K562 (cell line): ENCODE data around the gene INTS1. TPM values are rescaled to one million over a fixed set of nuclear protein-coding genes. Genes with fewer than 3 reads are reported as not detected.

Experiments
- ATAC-seq: fragments of 200-7000 bp; cut with Tn5 transposase; 3 replicates; pipeline ENCODE4 v1.9.1; 2020; ENCODE audit warnings: moderate library complexity
- BruUV-seq: library from RNA; stranded (reverse); fragments of 400-500 nt; replicated peaks from 2 replicates; lab custom pipeline; 2021; lab: Mats Ljungman, UMichigan
- CTCF ChIA-PET: fragments of 300-600 bp; formaldehyde crosslinking; extraction: SDS; loops from one replicate; lab custom pipeline; 2021; ENCODE audit warnings: low intra/inter-chr PET ratio; lab: Yijun Ruan, JAX
- POLR2A ChIA-PET: fragments of 300-600, 350-650 bp; sonication (Branson Sonifier 250); formaldehyde crosslinking; extraction: SDS; loops from one replicate; lab custom pipeline; 2021; ENCODE audit warnings: antibody characterized with exemption, inconsistent platforms; lab: Yijun Ruan, JAX
- DNase-seq, 4 experiments: peaks; one replicate each; pipeline versions ENCODE4 v3.0.0 to v3.0.0-alpha.2; 2011 to 2018; ENCODE audit warnings: low spot score in 3 of 4, mixed read lengths in 3 of 4; ENCODE audit errors: extremely low read depth in 1 of 4
- FAIRE-seq: peaks from 2 replicates; lab custom pipeline; 2011; peaks lifted over from hg19 to GRCh38; lab: Jason Lieb, UNC
- H2AFZ ChIP-seq: 2 replicates; pipeline ENCODE4 v1.6.0; 2011; ENCODE audit warnings: low read depth, low read length, control low read depth, inconsistent platforms
- H3K27ac ChIP-seq: fragments of 200-600 bp; 3 replicates; pipeline ENCODE4 v1.8.0; 2011; ENCODE audit warnings: low read depth, mild to moderate bottlenecking, control low read depth, inconsistent platforms, low read length, moderate library complexity, mixed read lengths; ENCODE audit errors: extremely low read depth
- H3K27me3 ChIP-seq, 2 experiments: fragments of 300-600 bp in 1 of 2; 2 replicates in 1 of 2; 3 replicates in 1 of 2; pipeline versions ENCODE4 v1.6.0 to v1.8.0; 2011; ENCODE audit warnings: inconsistent platforms in 2 of 2, low read length in 2 of 2, mild to moderate bottlenecking in 1 of 2, mixed read lengths in 1 of 2, moderate library complexity in 1 of 2; ENCODE audit not compliant: control insufficient read depth in 2 of 2, insufficient read depth in 2 of 2
- H3K36me3 ChIP-seq: fragments of 300-600 bp; 3 replicates; pipeline ENCODE4 v1.8.0; 2011; ENCODE audit warnings: mild to moderate bottlenecking, low read length, inconsistent platforms; ENCODE audit not compliant: control insufficient read depth, insufficient read depth
- H3K4me1 ChIP-seq, 2 experiments: fragments of 200-600 bp in 1 of 2; replicated peaks in 1 of 2; 2 replicates in 1 of 2; 3 replicates in 1 of 2; pipeline versions ENCODE4 v1.5.1 to v1.8.0; 2011; ENCODE audit warnings: inconsistent platforms in 2 of 2, low read length in 2 of 2, mild to moderate bottlenecking in 1 of 2, mixed read lengths in 1 of 2, moderate library complexity in 1 of 2; ENCODE audit not compliant: control insufficient read depth in 2 of 2, insufficient read depth in 2 of 2
- H3K4me2 ChIP-seq: 2 replicates; pipeline ENCODE4 v1.6.1; 2011; ENCODE audit warnings: low read length, control low read depth, inconsistent platforms, mixed read lengths; ENCODE audit not compliant: insufficient read depth
- H3K4me3 ChIP-seq: fragments of 200-600 bp; sonication (generic), shearing (Covaris generic); 2 replicates; pipeline ENCODE4 v1.5.1; 2016; ENCODE audit warnings: control low read depth, inconsistent platforms
- H3K79me2 ChIP-seq: fragments of 200-600 bp; 3 replicates; pipeline ENCODE4 v1.8.0; 2011; ENCODE audit warnings: low read length, inconsistent platforms; ENCODE audit not compliant: control insufficient read depth, insufficient read depth
- H3K9ac ChIP-seq, 2 experiments: 2 replicates each; pipeline versions ENCODE4 v1.6.0 to v1.6.1; 2011; ENCODE audit warnings: low read depth in 2 of 2, low read length in 2 of 2, control low read depth in 1 of 2, inconsistent platforms in 1 of 2, mild to moderate bottlenecking in 1 of 2, mixed read lengths in 1 of 2; ENCODE audit not compliant: insufficient read depth in 1 of 2
- H3K9me1 ChIP-seq: one replicate; pipeline ENCODE4 v1.6.0; 2011; ENCODE audit warnings: inconsistent platforms, mild to moderate bottlenecking, low read length, moderate library complexity; ENCODE audit not compliant: control insufficient read depth, insufficient read depth
- H3K9me3 ChIP-seq: replicated peaks from 2 replicates; pipeline ENCODE4 v1.5.1; 2011; ENCODE audit warnings: low read depth, low read length, inconsistent platforms; ENCODE audit not compliant: control insufficient read depth, insufficient read depth
- H4K20me1 ChIP-seq: replicated peaks from 2 replicates; pipeline ENCODE4 v1.6.1; 2011; ENCODE audit warnings: low read length, inconsistent platforms, mixed read lengths; ENCODE audit not compliant: control insufficient read depth, insufficient read depth
- L3MBTL2 ChIP-seq: fragments of 450-650 bp; IDR thresholded peaks from 2 replicates; pipeline ENCODE4 v1.6.1; 2016; ENCODE audit warnings: mild to moderate bottlenecking, moderate library complexity
- PCBP1 ChIP-seq: fragments of 200-400 bp; formaldehyde crosslinking; IDR thresholded peaks from 2 replicates; pipeline ENCODE4 v1.6.1; 2018; ENCODE audit warnings: mild to moderate bottlenecking, low read depth, low read length; ENCODE audit not compliant: poor library complexity, severe bottlenecking
- PCBP2 ChIP-seq: fragments of 200-400 bp; formaldehyde crosslinking; IDR thresholded peaks from 2 replicates; pipeline ENCODE4 v1.6.1; 2018; ENCODE audit warnings: low read length, low read depth, mild to moderate bottlenecking, moderate library complexity; ENCODE audit not compliant: poor library complexity, severe bottlenecking
- POLR2G ChIP-seq: fragments of 200-400 bp; formaldehyde crosslinking; IDR thresholded peaks from 2 replicates; pipeline ENCODE4 v1.6.1; 2017; ENCODE audit warnings: low read depth, mild to moderate bottlenecking, antibody characterized with exemption, low read length, moderate library complexity
- ZNF121 ChIP-seq: sonication (generic); formaldehyde crosslinking; conservative IDR thresholded peaks from 2 replicates; pipeline ENCODE4 v1.8.0; 2022; ENCODE audit warnings: missing genetic modification reagents
- WGBS: fragments of 100-300 bp; shearing (Covaris generic); methylation state at CpG from one replicate; pipeline ENCODE4 v1.1.6; 2016; ENCODE audit warnings: low coverage, mixed read lengths; ENCODE audit not compliant: insufficient coverage; ENCODE audit errors: missing lambda C conversion rate; 5-methylcytosine and 5-hydroxymethylcytosine counted together
- in situ Hi-C: fragments of 300-500 bp; cut with MboI; formaldehyde crosslinking; loops from 4 replicates; pipeline ENCODE4 v1.15.0; 2018; ENCODE audit warnings: inconsistent platforms, mixed read lengths
- intact Hi-C: fragments of 100-400 bp; cut with micrococcal nuclease; formaldehyde crosslinking; loops from 2 replicates; pipeline ENCODE4 v1.14.2; 2022
- polyA plus RNA-seq, 8 experiments: library from polyadenylated mRNA; depleted of rRNA in 4 of 8; stranded (reverse) in 5 of 8; unstranded in 3 of 8; fragments of >200 nt; fragmentation: Nextera tagmentation in 2 of 8; fragmentation: Illumina TruSeq in 1 of 8; extraction: Ambion mirVana in 2 of 8; extraction: Trizol in 1 of 8; gene quantifications; 2 replicates each; pipeline versions ENCODE4 v1.2.1 to v1.2.3, GENCODE V29; 2011 to 2014; ENCODE audit warnings: inconsistent platforms in 1 of 8, missing spikeins in 1 of 8
- total RNA-seq, 7 experiments: library from RNA; depleted of rRNA in 6 of 7; stranded (reverse); fragments of >200 nt in 6 of 7; fragmentation: Illumina TruSeq in 2 of 7; extraction: Trizol in 2 of 7; gene quantifications; 2 replicates each; pipeline versions ENCODE4 v1.2.1 to v1.2.3, GENCODE V29; 2011 to 2021; ENCODE audit warnings: low replicate concordance in 1 of 7
- TF ChIP-seq, protein P1 (sequence below): fragments of 250-450 bp; sonication (Bioruptor Pico); IDR thresholded peaks from 2 replicates; pipeline ENCODE4 v1.5.0; 2021; ENCODE audit warnings: mild to moderate bottlenecking, borderline replicate concordance

Gene INTS1
- total and polyA plus RNA-seq, 9 of the 15 experiments (the other 6 are each of a cell fraction or from before 2014, with no cell fraction given): 0.34 to 119 (median 18.5) TPM

DNA sequence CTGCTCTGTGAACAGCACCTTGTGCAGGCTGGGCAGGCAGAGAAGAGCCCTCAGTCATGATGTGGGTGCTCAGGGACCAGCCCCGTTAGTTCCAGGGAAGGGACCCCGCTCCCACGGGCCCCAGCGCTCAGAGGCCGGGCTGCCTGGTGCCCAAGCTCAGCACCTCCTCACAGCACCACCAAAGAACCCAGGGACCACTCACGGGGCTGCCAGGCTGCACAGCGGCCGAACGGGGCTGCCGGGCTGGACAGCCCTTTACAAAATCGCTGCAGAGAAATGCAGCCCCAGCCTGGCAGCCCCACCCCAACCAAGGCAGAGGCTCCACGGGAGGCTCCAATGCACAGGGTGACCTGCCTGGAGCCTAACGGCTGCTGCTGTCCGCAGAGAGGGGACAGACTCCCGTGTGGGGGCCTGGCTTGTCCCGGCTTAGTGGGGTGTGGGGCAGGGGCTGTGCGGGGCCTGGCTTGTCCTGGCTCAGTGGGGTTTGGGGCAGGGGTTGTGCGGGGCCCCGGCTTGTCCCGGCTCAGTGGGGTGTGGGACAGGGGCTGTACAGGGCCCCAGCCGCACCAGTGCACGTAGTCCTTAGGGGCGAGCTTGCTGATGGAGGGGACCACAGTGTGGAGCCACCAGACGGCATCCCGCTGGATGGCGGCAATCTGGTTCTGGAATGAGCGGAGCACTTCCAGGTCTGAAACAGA lies 9.2 kb downstream of the INTS1 start:
- H3K9me1 ChIP-seq: no peaks in the 10 kb centered on the region
- no peak for DNase-seq
- no peak overlapping the region for H3K4me3 ChIP-seq
- ChIA-PET POLR2A (interaction anchor here (1.1 kb wide), 1 partner anchor 20 kb away, joined by 3 read pairs; no protein-coding TSS in a partner anchor), CTCF (no interaction called here)
- TF ChIP-seq, protein P1, sequence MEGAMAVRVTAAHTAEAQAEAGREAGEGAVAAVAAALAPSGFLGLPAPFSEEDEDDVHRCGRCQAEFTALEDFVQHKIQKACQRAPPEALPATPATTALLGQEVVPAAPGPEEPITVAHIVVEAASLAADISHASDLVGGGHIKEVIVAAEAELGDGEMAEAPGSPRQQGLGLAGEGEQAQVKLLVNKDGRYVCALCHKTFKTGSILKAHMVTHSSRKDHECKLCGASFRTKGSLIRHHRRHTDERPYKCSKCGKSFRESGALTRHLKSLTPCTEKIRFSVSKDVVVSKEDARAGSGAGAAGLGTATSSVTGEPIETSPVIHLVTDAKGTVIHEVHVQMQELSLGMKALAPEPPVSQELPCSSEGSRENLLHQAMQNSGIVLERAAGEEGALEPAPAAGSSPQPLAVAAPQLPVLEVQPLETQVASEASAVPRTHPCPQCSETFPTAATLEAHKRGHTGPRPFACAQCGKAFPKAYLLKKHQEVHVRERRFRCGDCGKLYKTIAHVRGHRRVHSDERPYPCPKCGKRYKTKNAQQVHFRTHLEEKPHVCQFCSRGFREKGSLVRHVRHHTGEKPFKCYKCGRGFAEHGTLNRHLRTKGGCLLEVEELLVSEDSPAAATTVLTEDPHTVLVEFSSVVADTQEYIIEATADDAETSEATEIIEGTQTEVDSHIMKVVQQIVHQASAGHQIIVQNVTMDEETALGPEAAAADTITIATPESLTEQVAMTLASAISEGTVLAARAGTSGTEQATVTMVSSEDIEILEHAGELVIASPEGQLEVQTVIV (CRISPR knock-in tag): no peak
- TF ChIP-seq POLR2G (peak; percentile 27; the same call in 1 of the 2 replicates), ZNF121 (CRISPR knock-in tag) (no peak), PCBP2 (no peak), L3MBTL2 (no peak), PCBP1 (peak; percentile 20)
- no peaks in the 10 kb centered on the region for H3K9me3 ChIP-seq
- H2AFZ ChIP-seq: no peak overlapping the region
- H3K9ac ChIP-seq: no peak overlapping the region
- ATAC-seq: no peak; the same call in 1 of the 3 replicates
- no peak overlapping the region for H3K4me2 ChIP-seq
- H3K27me3 ChIP-seq: no peaks in the 10 kb centered on the region
- peaks cover 82% of the 10 kb centered on the region; the same call in 2 of the 3 replicates for H3K36me3 ChIP-seq
- intact Hi-C loops: no loop called here
- no peaks in the 10 kb centered on the region for H4K20me1 ChIP-seq
- H3K4me1 ChIP-seq: peaks cover 0 to 4% of the 10 kb centered on the region in 2 experiments; a peak in 1 of 5 replicates
- BruUV-seq: no TSS peak
- no peak for FAIRE-seq
- H3K27ac ChIP-seq: no peak overlapping the region
- no peaks in the 10 kb centered on the region for H3K79me2 ChIP-seq
- WGBS: 98% methylated on average over 19 of the region's 27 CpGs
- in situ Hi-C loops: no loop called here
